HG03460 (cell line): ENCODE results near the gene C3AR1.
"Not testable (repeated sequence)": the region's sequence is repeated elsewhere in the genome, so short reads cannot be mapped to it uniquely, and the experiment has no call there.

Source experiments
- ATAC-seq: cut with Tn5 transposase; IDR thresholded peaks from one replicate; pipeline ENCODE4 v1.9.1; 2021; ENCODE audit not compliant: unreplicated experiment

Gene C3AR1

DNA sequence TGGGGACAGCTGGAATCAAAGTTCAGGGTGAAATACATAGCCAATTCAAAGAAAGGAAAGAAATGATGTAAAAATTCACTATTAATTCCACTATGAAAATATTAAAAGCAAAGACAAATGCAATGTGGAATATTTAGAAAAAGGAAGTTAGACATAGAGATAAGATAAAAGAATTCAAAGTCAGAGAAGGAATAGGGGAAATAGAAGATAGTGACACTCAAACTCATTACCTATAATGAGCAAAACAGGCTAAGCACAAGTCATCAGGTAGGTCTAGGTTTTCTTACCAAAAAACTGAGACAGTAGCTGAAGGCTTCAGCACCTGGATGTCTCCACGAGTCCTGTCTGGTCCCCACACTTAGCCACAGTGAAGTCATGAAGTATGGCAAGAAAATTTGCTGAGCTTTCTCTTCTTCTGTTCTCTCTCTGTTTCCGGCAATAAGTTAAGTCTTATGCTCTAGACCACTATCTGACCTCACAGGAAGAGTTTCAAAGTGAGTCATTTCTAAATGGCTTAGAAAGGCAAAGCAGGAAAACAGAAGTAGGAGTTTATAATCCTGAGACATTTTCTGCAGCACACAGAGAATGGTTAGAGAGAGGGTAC is at the start of gene C3AR1:
C3AR1 (minus strand) TSS at position 369 of the 604 bp plus-strand sequence. CDS start 6,174 bp downstream, outside the sequence.
- ATAC-seq = no peak

DNA sequence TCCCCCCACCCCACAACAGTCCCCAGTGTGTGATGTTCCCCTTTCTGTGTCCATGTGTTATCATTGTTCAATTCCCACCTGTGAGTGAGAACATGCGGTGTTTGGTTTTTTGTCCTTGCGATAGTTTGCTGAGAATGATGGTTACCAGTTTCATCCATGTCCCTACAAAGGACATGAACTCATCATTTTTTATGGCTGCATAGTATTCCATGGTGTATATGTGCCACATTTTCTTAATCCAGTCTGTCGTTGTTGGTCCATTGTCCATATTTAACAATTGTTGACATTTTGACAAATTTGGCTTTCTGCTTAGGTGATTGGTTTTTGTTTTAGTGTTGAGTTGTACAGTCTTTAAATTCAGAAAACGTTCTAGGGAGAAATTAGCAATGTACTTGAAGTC is 47.0 kb upstream of the C3AR1 start:
- not testable (repeated sequence) for ATAC-seq

DNA sequence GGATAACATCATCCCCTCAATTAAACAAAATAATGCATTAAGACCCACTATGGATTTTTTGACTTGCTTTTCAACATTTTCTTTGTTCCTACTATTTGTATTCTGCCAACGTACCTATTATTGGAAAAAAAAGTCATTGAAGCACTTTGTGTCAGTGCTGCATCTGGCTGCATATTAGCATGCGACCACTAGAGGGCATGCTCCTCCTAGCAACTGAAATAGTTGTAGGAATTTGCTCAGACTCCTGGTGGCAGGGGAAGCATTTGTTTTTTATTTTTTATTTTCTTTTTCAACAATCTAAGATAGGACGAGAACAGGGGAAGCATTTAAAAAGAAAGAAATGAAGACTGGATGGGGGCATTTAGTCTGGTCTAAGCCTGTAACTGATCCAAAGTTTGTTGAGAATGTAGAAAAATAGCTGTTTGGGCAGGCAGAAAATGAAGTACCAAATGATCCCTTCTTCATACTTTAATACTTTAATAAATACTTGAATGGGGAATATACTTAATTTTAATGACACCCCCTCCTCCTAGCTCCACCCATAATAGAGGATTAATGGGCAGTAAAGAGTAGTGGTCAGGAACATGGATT is 42.7 kb upstream of the C3AR1 start:
- ATAC-seq = no peak

DNA sequence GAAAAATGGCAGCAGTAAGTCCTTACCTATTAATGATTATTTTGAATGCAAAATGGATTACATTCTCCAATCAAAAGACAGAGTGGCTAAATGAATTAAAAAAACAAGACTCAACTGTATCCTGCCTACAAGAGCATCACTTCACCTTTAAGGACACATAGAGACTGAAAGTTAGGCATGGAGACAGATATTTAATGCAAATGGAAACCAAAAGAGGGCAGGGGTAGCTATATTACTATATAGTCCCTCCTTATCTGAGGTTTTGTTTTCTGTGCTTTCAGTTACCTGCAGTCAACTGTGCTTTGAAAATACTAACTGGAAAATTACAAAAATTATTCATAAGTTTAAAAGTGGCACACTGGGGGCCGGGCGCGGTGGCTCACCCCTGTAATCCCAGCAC is 33.1 kb upstream of the C3AR1 start:
- no peak for ATAC-seq

DNA sequence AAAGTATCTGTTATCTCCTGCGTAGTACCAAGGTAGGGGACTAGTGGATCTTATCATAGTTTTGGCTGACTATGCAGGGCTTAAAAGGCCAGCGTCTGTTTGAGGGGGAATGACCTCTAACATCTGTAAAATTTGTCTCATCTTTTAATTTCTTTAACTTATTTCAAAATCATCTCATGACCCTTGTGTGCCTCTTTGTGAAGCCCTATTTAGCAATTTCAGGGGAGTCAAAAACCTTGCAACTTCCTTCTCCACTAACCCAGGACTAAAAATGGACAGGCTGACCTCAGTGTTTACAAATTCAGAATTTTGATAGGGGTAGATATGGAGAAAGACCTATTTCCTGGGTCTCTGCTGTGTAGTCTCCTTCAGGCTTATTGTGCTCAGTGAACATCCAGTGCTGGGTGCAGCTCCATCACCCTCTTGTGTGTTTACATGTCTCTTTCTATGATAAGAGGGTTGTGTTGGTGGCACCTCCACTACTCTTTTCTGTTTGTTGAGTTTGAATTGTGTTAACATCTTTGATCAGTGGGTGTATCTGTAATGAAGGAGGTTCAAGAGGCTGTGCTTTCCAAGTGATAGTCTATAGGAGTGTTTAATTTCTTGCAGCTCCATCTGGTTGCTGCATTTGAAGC is 30.2 kb upstream of the C3AR1 start:
- ATAC-seq = no peak

DNA sequence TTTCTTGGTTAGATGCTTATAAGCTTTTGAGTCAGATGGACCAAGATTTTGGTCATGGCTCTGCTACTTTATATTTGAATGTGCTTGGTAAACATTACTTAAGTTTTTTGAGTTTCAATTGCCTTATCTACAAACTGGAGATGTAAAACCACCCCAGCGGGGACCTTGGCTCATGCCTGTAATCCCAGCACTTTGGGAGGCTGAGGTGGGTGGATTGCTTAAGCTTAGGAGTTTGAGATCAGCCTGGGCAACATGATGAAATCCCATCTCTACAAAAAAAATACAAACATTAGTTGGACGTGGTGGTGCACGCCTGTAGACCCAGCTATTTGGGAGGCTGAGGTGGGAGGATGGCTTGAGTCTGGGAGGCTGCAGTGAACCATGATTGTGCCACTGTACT is 27.1 kb upstream of the C3AR1 start:
- no peak for ATAC-seq

DNA sequence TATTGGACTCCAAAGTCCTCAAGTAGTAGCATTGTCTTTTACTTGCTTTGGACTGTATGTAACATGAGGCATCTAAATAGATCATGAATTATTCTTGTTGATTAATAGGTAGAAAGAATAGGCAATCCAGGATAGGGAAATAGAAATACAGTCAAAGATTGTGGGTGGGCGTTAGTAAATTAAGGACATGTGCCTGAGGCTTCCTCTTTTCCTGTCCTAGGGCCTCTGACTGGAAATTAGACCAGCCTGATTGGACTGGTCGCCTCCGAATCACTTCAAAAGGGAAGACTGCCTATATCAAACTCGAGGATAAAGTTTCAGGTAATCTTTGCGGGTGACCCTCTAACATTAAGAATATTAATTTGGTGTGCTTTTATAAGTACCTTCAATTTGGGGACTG is 23.6 kb upstream of the C3AR1 start:
- ATAC-seq = no peak

DNA sequence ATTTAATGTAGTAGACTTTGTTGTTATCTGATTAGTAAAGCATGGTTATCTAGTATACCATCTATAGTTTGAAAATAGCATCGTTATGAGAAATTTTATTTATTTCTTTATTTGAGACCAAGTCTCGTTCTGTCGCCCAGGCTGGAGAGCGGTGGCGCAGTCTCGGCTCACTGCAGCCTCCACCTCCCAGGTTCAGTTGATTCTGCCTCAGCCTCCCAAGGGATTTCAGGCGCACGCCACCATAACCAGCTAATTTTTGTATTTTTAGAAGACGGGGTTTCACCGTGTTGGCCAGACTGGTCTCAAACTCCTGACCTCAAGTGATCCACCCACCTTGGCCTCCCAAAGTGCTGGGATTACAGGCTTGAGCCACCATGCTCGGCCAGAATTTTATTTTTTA is 23.1 kb upstream of the C3AR1 start:
- ATAC-seq = not testable (repeated sequence)

DNA sequence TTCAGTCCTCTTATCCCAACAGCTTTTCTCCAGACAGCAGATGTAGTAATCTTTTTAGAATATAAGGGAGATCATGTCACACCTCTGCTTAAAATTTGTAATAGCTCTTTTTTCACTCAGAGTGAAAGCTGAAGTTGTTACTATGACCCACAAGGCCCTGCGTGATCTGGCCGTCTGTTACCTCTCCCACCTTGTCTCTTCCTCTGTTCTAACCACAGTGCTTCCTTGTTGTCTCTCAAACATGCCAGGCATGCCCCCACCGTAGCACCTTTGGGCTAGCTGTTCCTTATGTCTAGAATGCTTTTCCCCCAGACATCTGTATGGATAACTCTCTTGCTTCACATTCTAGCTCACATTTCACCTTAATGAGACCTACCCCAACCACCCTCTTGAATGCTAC is 22.4 kb upstream of the C3AR1 start:
- peak; percentile 76 for ATAC-seq

DNA sequence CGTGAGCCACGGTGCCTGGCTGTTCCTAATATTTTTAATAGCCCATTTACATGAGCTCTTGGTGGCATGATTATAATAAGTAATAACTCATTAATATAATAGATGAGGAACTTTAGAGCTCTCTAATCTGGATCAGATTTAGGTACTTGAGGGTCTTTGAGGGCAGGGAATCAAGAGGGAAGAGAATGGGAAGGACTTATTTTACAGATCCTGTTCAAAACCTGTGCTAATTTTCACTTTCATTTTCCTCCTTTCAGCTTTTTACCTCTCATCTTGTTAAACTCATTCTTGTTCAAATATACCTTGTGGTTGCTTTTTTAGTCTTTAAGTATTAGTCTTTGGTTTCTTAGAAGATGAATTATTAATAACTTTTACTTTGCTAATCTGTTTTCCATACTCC is 21.5 kb upstream of the C3AR1 start:
- no peak for ATAC-seq

DNA sequence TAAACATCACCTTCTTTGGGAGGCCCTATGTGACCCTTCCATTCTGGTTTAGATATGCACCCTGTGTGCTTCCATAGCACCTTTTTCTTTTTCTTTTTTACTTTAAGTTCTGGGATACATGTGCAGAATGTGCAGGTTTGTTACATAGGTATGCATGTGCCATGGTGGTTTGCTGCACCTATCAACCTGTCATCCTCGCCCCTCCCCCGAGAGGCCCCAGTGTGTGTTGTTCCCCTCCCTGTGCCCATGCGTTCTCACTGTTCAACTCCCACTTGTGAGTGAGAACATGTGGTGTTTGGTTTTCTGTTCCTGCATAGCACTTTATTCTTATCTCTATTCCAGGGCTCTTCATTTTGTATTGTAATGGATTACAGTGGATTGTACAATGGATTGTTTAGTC is 18.2 kb upstream of the C3AR1 start:
- not testable (repeated sequence) for ATAC-seq

DNA sequence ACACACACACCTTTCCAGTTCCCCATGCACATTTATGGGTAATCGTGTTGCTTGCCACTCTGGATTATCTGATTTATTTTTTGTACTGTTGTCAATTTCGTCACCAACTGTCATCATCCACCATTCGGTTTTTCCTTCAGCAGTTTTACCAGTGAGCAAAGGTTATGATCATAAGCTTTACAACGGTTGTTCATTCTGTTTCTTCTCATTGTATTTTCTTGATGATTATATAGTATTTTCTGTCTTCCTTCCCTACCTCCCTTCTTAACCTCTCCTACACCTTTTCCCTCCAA is 16.6 kb upstream of the C3AR1 start:
- ATAC-seq = no peak

DNA sequence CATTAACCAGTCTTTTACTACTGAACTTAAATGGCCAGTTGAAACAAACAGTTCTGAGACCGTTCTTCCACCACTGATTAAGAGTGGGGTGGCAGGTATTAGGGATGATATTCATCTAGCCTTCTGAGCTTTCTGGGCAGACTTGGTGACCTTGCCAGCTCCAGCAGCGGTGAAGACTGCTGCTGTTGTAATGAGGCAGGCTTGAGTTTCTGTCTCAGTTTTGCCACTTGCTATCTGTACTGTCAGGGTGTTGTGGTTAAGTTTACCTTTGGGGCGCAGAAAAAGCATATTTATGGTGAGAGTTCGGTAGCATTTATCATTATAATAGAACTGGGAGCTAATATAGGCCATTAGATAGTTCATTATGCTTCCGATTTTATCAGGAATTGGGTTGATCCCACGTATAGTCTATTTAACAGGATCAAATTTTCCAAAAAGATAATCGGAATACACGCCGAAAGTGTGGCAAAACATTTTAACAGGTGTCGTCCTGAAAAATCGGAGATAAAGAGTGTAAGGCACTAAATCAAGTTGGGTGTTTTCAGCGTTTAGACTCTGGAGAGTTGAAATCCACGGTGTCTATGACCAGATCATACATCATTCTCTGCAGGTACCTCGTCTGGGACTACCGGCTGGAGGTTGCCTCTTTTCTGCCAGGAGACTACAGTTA is 15.2 kb upstream of the C3AR1 start:
- ATAC-seq = no peak

DNA sequence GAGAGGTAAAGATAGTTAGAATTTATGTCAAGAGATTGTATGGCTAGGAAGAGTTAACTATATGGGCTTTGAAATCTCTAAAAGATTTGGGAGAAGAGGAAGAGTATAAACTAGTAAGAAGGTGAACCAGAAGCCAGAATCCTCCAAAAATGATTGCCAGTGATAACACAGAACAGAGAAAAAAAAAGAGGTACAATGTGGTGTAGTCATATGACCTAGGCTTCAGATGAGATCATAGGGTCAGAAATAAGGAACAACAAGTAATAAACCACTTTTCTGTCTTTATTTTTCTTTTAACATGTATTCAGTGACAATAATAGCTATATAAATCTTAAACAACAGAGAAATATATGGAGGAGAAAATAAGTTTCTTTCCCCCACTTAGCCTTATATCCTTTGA is 14.0 kb upstream of the C3AR1 start:
- no peak for ATAC-seq

DNA sequence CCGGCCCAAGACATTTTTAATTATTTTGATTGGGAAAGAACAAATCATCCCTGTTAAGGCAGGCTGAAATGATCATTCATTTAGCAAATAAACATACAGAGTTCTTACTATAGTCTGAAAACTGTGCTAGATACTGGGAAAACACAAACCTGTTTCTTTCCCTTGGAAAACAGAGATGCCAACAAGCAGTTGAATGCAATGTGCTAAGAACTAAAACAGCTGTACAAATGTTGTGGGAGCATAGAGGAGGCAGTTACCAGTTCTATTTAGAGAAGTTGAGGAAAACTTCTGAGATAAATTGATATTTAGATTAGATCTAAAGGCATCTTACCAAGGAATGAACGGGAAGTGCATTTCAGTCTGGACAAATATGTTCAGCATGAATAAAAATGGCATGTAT is 12.8 kb upstream of the C3AR1 start:
- no peak for ATAC-seq

DNA sequence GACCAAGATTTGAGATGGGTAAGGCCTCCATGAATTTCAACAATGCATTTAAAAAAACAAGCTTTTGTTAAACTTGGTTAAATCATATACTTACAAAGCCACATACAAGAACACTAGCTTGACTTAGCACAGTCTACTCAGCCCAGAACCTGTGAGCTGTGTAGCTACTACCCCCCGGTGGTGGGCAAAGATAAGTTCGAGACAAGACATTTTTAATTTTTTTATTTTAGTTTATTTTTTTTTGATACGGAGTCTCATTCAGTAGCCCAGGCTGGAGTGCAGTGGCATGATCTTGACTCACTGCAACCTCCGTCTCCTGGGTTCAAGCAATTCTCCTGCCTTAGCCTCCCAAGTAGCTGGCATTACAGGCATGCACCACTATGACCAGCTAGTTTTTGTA is 12.2 kb upstream of the C3AR1 start:
- no peak for ATAC-seq

DNA sequence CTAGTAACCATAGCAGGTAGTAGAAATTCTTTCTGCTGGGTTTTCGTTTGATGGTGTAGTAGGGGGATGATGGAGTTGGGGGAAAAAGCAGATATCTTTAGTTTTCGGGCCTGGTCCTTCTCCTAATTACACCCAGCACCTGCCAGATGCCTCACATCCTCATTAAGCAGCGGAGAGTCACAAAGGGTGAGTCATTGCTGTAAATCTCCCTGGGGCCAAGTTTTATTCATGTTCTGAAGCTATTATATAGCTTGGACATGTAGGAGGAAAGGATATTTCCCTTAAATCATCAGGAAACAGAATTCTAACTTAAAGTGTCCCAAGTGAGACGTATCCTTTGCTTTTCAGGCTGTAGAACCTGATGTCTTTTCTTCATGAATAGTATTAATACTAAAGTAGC is 11.0 kb upstream of the C3AR1 start:
- no peak for ATAC-seq

DNA sequence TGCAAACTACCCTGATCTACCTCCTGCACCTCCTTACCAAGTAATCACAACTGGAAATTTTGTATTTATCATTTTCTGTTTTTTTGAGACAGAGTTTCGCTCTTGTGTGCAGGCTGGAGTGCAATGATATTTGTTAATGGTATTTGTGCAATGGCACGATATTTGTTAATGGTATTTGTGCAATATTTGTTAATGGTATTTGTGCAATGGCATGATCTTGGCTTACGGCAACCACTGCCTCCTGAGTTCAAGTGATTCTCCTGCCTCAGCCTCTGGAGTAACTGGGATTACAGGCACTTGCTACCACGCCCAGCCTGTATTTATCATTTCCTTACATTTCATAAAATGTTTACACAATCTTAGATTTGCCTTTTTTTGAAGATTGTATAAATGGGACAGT is 10.2 kb upstream of the C3AR1 start:
- ATAC-seq = no peak

DNA sequence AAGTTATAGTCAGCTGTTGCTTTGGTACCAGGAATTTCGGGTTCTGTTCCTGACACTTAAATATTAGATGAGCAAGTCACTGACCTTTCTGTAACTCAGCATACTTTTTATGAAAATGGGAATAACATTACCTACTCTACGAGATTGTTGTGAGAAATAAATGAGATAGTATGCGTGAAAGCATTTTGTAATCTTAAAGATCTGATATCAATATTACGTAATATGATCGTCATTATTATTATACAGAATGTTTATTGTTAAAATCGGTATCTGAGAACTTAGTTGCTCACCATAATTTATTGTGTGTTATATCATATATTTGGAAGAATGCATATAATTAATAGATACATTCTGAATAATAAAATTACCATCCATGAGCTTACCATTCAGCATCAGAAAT is 9.8 kb upstream of the C3AR1 start:
- no peak for ATAC-seq

DNA sequence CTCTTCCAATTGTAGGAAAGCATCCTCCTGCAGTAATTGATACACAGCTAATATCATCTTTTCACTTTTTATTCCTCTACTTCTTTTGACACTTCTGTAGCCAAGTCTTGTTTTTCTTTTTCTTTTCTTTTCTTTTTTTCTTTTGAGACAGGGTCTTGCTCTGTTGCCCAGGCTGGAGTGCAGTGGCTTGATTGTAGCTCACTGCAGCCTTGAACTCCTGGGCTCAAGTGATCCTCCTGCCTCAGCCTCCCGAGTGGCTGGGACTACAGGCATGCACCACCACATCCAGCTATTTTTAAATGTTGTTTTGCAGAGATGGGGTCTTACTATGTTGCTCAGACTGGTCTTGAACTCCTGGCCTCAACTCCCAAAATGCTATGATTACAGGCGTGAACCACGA is 5.7 kb upstream of the C3AR1 start:
- not testable (repeated sequence) for ATAC-seq

DNA sequence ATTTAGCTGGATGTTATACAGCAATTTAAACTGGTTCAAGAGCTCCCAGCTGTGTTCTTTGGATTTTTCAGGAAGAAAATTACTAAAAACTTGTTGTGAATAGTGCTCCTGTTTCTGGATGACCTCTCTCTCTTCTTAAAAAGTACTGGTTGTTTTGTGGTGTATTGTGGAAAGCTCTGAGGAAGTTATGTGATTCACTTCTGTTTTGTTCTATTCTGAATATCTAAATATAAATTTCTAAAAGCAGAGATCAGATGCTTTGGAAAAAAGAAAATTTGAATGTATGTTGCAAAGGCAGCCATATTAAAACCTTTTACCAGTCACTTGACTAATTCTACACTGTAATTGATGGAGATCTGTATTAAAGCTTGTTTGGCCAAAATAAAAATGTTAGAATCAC is 3.4 kb upstream of the C3AR1 start:
- ATAC-seq = no peak

DNA sequence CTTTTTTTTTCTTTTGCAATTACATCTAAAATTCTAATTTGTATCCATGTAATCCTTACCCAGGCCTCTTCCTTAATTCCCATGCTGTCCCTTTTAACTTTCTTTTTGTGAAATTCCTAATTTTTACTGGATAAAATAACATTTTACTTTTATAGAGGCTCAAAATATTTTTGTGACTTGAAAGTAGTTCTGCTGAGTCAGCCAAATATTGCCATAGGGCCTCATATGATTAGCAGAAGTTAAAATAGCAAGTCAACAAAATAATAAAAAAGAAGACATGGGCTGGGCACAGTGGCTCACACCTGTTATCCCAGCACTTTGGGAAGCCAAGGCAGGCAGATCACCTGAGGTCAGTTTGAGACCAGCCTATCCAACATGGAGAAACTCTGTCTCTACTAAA is 2.0 kb downstream of the C3AR1 start:
- no peak for ATAC-seq
